ENCODE results near the gene NR2F2. TPM values are rescaled to one million over a fixed set of nuclear protein-coding genes. Genes with fewer than 3 reads are reported as not detected.

The NR2F2 gene
- total RNA-seq, 1 donor: 14.5 TPM

DNA sequence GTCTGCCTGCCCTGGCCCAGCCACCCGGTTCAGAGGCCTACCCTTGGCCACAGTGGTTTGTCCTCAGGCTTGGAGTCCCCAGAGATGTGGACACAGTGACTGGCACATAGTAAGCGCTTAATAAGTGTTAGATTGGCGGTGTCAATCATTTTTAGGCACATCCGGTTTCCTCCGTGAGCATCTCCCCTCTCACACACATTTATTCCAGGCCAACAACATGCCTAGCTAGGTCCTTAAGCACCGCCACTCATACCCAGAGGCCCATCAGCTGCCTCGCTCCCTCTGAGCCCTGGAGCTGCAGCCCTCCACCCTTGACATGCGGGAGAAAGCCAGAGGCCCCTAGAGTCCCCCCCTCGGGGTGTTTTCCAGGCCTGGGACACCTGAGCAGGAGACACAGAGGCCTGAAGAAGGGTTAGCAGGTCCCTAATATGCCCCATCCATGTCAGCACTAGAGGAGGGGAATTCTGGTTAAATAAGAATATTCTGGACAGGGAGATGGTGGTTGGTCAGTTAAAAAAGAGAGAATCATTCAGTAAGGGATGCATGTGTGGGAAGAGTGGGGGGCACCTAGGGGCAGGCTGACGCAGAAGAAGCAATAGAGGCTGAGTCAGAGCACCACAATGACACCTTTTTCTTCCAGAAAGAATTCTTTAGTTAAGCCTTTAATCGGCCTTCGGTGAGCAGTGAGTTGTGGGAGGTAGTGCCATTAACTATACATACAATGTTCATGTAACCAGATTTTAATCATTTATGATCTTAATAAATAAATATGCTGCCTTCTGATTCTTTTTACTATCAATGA lies 22.3 kb downstream of the NR2F2 start:
- H3K4me1 ChIP-seq (ENCODE audit: insufficient read depth, low read length): peaks cover 42% of the 10 kb centered on the region
- H3K27me3 ChIP-seq (ENCODE audit: insufficient read depth, low read length): peaks cover 5% of the 10 kb centered on the region
- peaks cover 27% of the 10 kb centered on the region for H3K79me2 ChIP-seq (ENCODE audit: insufficient read depth, low read length)
- H3K9me3 ChIP-seq (ENCODE audit: low read depth, low read length): no peaks in the 10 kb centered on the region
- H3K4me2 ChIP-seq (ENCODE audit: insufficient read depth, low read length): peak overlapping the region; percentile 64
- peak; percentile 82 for DNase-seq (ENCODE audit: insufficient read length, low spot score, missing footprints)
- H4K20me1 ChIP-seq (ENCODE audit: insufficient read depth, low read length): no peaks in the 10 kb centered on the region
- peaks cover 9% of the 10 kb centered on the region for H3K36me3 ChIP-seq (ENCODE audit: insufficient read depth, low read length)
- peak overlapping the region; percentile 67 for H3K27ac ChIP-seq (ENCODE audit: low read depth, low read length)
- TF ChIP-seq, protein P1, sequence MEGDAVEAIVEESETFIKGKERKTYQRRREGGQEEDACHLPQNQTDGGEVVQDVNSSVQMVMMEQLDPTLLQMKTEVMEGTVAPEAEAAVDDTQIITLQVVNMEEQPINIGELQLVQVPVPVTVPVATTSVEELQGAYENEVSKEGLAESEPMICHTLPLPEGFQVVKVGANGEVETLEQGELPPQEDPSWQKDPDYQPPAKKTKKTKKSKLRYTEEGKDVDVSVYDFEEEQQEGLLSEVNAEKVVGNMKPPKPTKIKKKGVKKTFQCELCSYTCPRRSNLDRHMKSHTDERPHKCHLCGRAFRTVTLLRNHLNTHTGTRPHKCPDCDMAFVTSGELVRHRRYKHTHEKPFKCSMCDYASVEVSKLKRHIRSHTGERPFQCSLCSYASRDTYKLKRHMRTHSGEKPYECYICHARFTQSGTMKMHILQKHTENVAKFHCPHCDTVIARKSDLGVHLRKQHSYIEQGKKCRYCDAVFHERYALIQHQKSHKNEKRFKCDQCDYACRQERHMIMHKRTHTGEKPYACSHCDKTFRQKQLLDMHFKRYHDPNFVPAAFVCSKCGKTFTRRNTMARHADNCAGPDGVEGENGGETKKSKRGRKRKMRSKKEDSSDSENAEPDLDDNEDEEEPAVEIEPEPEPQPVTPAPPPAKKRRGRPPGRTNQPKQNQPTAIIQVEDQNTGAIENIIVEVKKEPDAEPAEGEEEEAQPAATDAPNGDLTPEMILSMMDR (IDR thresholded peaks at IDR 0.05; ENCODE audit: extremely low read depth, low read depth, low read length): no peak
- H3K4me3 ChIP-seq (ENCODE audit: insufficient read depth, low read length): no peak overlapping the region
- H2AFZ ChIP-seq (ENCODE audit: low read length): no peak overlapping the region

DNA sequence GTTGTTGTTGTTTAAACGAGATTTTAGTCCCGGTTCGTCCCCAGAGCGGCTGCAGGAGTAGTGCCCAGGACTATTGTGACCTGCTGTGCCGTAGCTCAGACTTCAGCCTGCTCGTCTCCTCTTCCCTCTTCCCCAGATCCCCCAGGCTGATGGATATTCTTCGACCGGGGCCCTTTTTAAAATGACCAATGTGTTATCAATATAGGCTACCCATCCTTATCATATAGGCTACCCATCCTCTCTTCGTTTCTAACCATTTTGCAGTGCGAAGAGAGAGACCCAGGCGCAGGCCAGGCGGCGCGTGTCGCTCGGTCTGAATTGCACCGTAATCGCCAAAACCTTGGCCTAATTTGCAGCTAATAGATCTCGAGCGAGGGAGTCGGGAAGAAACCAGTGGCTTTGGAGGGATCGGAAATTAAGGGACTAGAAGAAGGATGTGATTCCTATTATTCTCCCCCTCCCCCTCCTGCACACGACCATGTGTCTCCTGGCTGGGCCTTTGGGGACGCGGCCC lies 23.0 kb downstream of the NR2F2 start:
- DNase-seq (ENCODE audit: insufficient read length, low spot score, missing footprints): peak; percentile 36
- peaks cover 24% of the 10 kb centered on the region for H3K79me2 ChIP-seq (ENCODE audit: insufficient read depth, low read length)
- peak overlapping the region; percentile 78 for H2AFZ ChIP-seq (ENCODE audit: low read length)
- peaks cover 10% of the 10 kb centered on the region for H3K27me3 ChIP-seq (ENCODE audit: insufficient read depth, low read length)
- TF ChIP-seq, protein P1 (IDR thresholded peaks at IDR 0.05; ENCODE audit: extremely low read depth, low read depth, low read length): no peak
- H4K20me1 ChIP-seq (ENCODE audit: insufficient read depth, low read length): no peaks in the 10 kb centered on the region
- H3K36me3 ChIP-seq (ENCODE audit: insufficient read depth, low read length): peaks cover 7% of the 10 kb centered on the region
- no peaks in the 10 kb centered on the region for H3K9me3 ChIP-seq (ENCODE audit: low read depth, low read length)
- peaks cover 38% of the 10 kb centered on the region for H3K4me1 ChIP-seq (ENCODE audit: insufficient read depth, low read length)
- peak overlapping the region; percentile 82 for H3K4me3 ChIP-seq (ENCODE audit: insufficient read depth, low read length)
- peak overlapping the region; percentile 64 for H3K4me2 ChIP-seq (ENCODE audit: insufficient read depth, low read length)
- H3K27ac ChIP-seq (ENCODE audit: low read depth, low read length): peak overlapping the region; percentile 67

DNA sequence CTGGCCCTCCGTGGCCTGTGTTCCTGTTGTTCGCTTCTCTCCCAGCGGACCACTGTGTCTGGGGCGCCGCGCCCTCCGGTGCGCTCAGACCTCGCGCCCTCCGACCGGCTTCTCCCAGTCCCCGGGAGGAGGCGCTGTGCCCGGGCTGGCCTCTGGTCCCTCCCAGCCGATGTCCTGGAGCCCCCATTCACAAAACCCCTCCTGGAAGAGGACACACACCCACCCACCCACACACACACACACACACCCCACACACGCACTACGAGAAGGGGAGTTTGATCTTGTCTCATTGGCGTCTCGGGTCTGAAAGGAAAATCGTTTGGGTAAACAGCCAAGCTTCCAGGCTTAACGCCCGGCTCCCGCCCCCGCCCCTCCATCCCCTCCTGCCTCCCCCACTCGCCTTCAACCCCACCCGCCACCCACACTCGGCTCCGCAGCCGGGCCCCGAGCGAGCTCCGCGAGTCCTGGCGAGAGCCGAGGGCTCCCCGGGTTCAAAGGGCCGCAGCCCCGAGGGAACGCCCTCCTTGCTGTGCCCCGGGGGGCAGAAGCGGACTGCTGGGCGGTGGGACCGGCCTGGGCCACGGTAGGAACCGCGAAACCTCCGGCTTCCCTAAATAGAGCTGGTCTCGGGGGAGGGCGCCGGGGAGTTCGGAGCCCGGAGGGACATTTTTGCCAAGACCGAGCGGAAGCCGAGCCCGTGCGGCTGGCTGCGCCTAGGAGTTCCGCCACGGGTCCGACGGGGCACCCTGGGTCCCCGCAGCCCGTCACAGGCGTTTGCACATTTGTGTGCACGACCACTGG lies 23.6 kb downstream of the NR2F2 start:
- H3K79me2 ChIP-seq (ENCODE audit: insufficient read depth, low read length): peaks cover 18% of the 10 kb centered on the region
- H3K4me1 ChIP-seq (ENCODE audit: insufficient read depth, low read length): peaks cover 34% of the 10 kb centered on the region
- peak overlapping the region; percentile 72 for H3K27ac ChIP-seq (ENCODE audit: low read depth, low read length)
- H3K9me3 ChIP-seq (ENCODE audit: low read depth, low read length): no peaks in the 10 kb centered on the region
- peak overlapping the region; percentile 82 for H3K4me3 ChIP-seq (ENCODE audit: insufficient read depth, low read length)
- peaks cover 4% of the 10 kb centered on the region for H3K36me3 ChIP-seq (ENCODE audit: insufficient read depth, low read length)
- H4K20me1 ChIP-seq (ENCODE audit: insufficient read depth, low read length): no peaks in the 10 kb centered on the region
- TF ChIP-seq, protein P1 (IDR thresholded peaks at IDR 0.05; ENCODE audit: extremely low read depth, low read depth, low read length): peak; percentile 53
- peak overlapping the region; percentile 64 for H3K4me2 ChIP-seq (ENCODE audit: insufficient read depth, low read length)
- peak overlapping the region; percentile 78 for H2AFZ ChIP-seq (ENCODE audit: low read length)
- DNase-seq (ENCODE audit: insufficient read length, low spot score, missing footprints): peak; percentile 98
- H3K27me3 ChIP-seq (ENCODE audit: insufficient read depth, low read length): peaks cover 14% of the 10 kb centered on the region
